ENCODE data around the gene TMEM98.

TMEM98 gene

GRCh38 chr17:32907583-32907982 is 20.4 kb upstream of the TMEM98 start:
- TF ChIP-seq, protein P1, sequence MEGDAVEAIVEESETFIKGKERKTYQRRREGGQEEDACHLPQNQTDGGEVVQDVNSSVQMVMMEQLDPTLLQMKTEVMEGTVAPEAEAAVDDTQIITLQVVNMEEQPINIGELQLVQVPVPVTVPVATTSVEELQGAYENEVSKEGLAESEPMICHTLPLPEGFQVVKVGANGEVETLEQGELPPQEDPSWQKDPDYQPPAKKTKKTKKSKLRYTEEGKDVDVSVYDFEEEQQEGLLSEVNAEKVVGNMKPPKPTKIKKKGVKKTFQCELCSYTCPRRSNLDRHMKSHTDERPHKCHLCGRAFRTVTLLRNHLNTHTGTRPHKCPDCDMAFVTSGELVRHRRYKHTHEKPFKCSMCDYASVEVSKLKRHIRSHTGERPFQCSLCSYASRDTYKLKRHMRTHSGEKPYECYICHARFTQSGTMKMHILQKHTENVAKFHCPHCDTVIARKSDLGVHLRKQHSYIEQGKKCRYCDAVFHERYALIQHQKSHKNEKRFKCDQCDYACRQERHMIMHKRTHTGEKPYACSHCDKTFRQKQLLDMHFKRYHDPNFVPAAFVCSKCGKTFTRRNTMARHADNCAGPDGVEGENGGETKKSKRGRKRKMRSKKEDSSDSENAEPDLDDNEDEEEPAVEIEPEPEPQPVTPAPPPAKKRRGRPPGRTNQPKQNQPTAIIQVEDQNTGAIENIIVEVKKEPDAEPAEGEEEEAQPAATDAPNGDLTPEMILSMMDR (IDR thresholded peaks at IDR 0.05), result no peak
- no peak for TF ChIP-seq ZFX (IDR thresholded peaks at IDR 0.05; ENCODE audit: borderline replicate concordance)
- no peak overlapping the region for H3K27ac ChIP-seq

DNA sequence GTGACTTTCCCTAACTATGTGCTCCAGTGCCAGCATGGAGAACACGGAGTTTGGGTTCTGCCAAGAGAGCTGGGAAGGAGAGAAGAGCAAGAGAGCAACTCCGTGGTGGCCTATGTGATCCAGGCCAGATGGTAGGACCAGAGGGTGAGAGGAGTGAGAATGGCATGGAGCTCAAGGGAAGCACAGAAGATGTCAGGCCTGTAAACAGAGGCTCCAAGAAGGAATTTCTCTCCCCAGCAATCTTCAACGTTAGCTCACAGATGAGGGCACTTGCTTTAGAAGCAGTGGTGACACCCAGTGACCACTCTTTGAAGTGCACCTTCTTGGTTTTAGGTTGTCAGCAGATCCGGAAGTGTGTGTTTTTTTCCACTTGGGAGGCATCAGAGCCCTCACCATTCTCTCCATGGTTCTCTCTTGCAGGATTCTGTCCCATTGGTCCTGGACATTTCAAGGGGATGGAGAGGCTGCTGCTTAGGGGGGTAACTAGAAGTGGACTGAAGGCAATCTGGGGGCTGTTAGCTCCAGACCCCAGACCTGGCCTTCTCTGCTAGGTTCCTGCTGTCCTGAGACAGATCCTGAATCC is 18.1 kb upstream of the TMEM98 start:
- TF ChIP-seq, protein P1 (IDR thresholded peaks at IDR 0.05), result peak; percentile 82
- TF ChIP-seq ZFX (IDR thresholded peaks at IDR 0.05; ENCODE audit: borderline replicate concordance), result no peak
- H3K27ac ChIP-seq, result no peak overlapping the region

DNA sequence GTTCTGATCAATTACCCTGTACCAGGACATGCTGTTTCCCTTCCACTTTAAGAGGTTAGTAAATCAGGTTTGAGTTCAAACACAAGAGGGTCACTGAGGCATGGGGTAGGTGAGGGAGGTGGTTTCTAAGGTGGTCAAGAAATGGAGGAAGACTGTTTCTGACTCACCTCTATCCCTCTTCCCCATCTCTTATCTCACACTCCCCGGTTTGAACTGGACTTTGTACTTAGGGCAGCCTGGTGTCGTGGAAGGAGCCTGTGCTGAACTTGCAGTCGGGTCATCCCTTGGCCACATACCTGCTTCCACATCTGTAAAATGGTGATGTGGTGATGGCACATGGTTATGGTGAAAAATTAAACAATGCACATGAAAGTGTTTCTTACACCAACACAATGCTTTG is 17.2 kb upstream of the TMEM98 start:
- no peak for TF ChIP-seq ZFX (IDR thresholded peaks at IDR 0.05; ENCODE audit: borderline replicate concordance)
- TF ChIP-seq, protein P1 (IDR thresholded peaks at IDR 0.05), result no peak
- no peak overlapping the region for H3K27ac ChIP-seq

DNA sequence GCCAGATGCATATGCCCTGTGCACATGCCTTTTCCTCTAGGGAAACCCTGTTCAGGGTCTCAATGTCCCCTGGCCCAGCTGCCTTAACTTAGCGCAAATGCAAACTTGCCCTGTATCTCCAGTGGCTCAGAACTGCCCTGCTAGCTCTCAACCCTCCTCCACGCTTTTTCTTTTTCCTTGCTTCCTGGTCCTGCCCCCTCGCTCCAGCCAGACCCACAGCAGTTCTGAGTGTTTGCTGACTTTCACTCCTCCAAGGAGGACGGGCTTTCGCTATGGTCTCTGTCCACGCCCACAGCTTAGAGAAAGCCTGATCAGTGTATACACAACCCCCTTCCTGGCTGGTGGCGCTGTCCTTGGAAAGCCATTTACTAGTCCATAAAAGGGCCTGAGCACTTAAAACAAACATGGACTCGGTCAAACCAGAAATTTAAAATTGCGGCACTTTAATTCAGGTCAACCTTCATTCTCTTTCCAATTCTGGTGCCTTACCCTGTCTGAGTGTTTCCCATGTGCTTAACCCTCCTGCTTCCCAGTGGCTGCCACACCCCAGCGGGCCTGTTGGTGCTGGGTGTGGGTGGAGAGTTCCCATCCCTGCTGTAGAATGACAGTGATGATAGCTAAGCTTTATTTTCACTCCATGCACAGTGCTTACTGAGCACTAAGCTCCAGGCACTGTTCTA is 15.6 kb upstream of the TMEM98 start:
- peak overlapping the region; percentile 75 for H3K27ac ChIP-seq
- TF ChIP-seq, protein P1 (IDR thresholded peaks at IDR 0.05), result peak; percentile 68
- no peak for TF ChIP-seq ZFX (IDR thresholded peaks at IDR 0.05; ENCODE audit: borderline replicate concordance)

DNA sequence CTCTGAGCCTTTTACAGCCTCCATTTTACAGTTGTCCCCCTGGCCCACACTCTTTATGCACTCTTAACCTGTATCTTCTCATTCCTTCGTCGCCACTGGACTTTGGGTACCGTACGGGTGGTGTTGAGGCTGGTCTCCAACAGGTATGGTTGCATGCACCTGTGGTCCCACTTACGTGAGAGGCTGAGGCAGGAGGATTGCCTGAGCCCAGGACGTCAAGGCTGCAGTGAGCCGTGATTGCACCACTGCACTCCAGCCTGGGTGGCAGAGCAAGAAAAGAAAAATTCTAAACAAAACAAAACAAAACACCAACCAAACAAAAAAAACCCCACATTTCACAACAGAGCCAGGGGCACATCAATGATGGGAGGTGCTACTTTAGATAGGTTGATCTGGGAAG is 14.4 kb upstream of the TMEM98 start:
- no peak overlapping the region for H3K27ac ChIP-seq
- no peak for TF ChIP-seq ZFX (IDR thresholded peaks at IDR 0.05; ENCODE audit: borderline replicate concordance)
- TF ChIP-seq, protein P1 (IDR thresholded peaks at IDR 0.05), result no peak

GRCh38 chr17:32914181-32914580 is 13.8 kb upstream of the TMEM98 start:
- no peak for TF ChIP-seq ZFX (IDR thresholded peaks at IDR 0.05; ENCODE audit: borderline replicate concordance)
- TF ChIP-seq, protein P1 (IDR thresholded peaks at IDR 0.05), result no peak
- H3K27ac ChIP-seq, result no peak overlapping the region

- TF ChIP-seq, protein P1 (IDR thresholded peaks at IDR 0.05), result no peak
- no peak for TF ChIP-seq ZFX (IDR thresholded peaks at IDR 0.05; ENCODE audit: borderline replicate concordance)
- no peak overlapping the region for H3K27ac ChIP-seq
These were observed 12.7 kb upstream of the TMEM98 start for GRCh38 chr17:32915245-32915644.
